ENCODE results near the gene DIPK1B.

DNA sequence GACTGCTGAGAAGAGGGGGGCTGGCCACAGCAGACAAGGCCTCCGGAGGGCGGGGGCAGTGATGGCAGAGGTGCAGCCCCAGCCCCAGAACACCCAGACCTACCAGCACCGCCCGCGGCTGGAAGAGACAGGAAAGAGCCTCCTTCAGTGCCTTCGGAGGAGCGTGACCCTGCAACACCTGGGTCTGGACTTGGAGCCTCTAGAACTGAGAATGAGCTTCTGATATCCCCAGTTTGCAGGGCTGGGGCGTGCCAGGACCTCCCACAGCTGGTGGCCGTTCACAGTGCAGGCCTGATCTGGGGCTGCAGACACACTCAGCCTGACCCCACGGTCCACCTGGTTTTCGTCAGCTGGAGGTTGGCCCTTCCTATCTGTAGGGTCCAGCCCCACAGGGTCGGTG is 21.2 kb downstream of the DIPK1B start:
- TF ChIP-seq CTCF (IDR thresholded peaks at IDR 0.05; ENCODE audit: borderline replicate concordance, extremely low read depth, low read length, poor library complexity, severe bottlenecking) (no peak), EZH2 (IDR thresholded peaks at IDR 0.05; ENCODE audit: borderline replicate concordance, low read depth, low read length, severe bottlenecking) (no peak)
